ENCODE results near the gene MYO7A. TPM values are rescaled to one million over a fixed set of nuclear protein-coding genes. Genes with fewer than 3 reads are reported as not detected.

The MYO7A gene
- total RNA-seq, 4 donors from 2014 or later: 3.8 to 8.7 (median 5.7) TPM

GRCh38 chr11:77111946-77112345, 16.1 kb upstream of the MYO7A start:
- WGBS, 2 donors: 94% methylated on average over 6 of the region's 6 CpGs
- Histone ChIP-seq H3K4me1 (peaks cover 0 to 7% of the 10 kb centered on the region in 2 donors), H3K27ac (no peak overlapping the region), H3K27me3 (no peaks in the 10 kb centered on the region), H3K4me3 (replicated peaks in 1 of 3) (no peak overlapping the region), H3K36me3 (no peaks in the 10 kb centered on the region), H3K9me3 (no peaks in the 10 kb centered on the region)
- TF ChIP-seq POLR2A (IDR thresholded peaks at IDR 0.05): no peak
- no peak for TF ChIP-seq CTCF (IDR thresholded peaks at IDR 0.05)
- intact Hi-C loops (cut with DNase I): no loop called here
- no peak for DNase-seq

GRCh38 chr11:77112641-77113381, 15.2 kb upstream of the MYO7A start:
- intact Hi-C loops (cut with DNase I): no loop called here
- Histone ChIP-seq H3K36me3 (no peaks in the 10 kb centered on the region), H3K4me1 (peaks cover 0 to 5% of the 10 kb centered on the region in 2 donors), H3K27me3 (no peaks in the 10 kb centered on the region), H3K9me3 (no peaks in the 10 kb centered on the region), H3K27ac (no peak overlapping the region), H3K4me3 (replicated peaks in 1 of 3) (no peak overlapping the region)
- TF ChIP-seq CTCF (IDR thresholded peaks at IDR 0.05): no peak
- TF ChIP-seq POLR2A (IDR thresholded peaks at IDR 0.05): no peak
- WGBS, 2 donors: 87 to 95% methylated on average over 15 to 19 of the region's 20 CpGs
- no peak for DNase-seq

GRCh38 chr11:77113382-77114088, 14.5 kb upstream of the MYO7A start:
- Histone ChIP-seq H3K36me3 (no peaks in the 10 kb centered on the region), H3K4me1 (no peaks in the 10 kb centered on the region), H3K4me3 (replicated peaks in 1 of 3) (no peak overlapping the region), H3K9me3 (no peaks in the 10 kb centered on the region), H3K27me3 (no peaks in the 10 kb centered on the region), H3K27ac (no peak overlapping the region)
- TF ChIP-seq CTCF (IDR thresholded peaks at IDR 0.05): peak in 3 of 6 experiments; percentile 17 to 43 (median 25)
- TF ChIP-seq POLR2A (IDR thresholded peaks at IDR 0.05): no peak
- WGBS, 2 donors: 73 to 77% methylated on average over 8 of the region's 8 CpGs
- intact Hi-C loops (cut with DNase I): no loop called here
- DNase-seq: peak; percentile 18 to 19

GRCh38 chr11:77114089-77114463, 14.0 kb upstream of the MYO7A start:
- Histone ChIP-seq H3K36me3 (no peaks in the 10 kb centered on the region), H3K27me3 (no peaks in the 10 kb centered on the region), H3K9me3 (no peaks in the 10 kb centered on the region), H3K4me1 (no peaks in the 10 kb centered on the region), H3K27ac (no peak overlapping the region), H3K4me3 (replicated peaks in 1 of 3) (no peak overlapping the region)
- WGBS, 2 donors: 91 to 92% methylated on average over 6 to 13 of the region's 13 CpGs
- no peak for TF ChIP-seq CTCF (IDR thresholded peaks at IDR 0.05)
- TF ChIP-seq POLR2A (IDR thresholded peaks at IDR 0.05): no peak
- DNase-seq: no peak
- intact Hi-C loops (cut with DNase I): no loop called here

- no peak overlapping the region for H3K27ac ChIP-seq
- no peaks in the 10 kb centered on the region for H3K36me3 ChIP-seq
- intact Hi-C loops (cut with DNase I): no loop called here
- no peaks in the 10 kb centered on the region for H3K4me1 ChIP-seq
- H3K4me3 ChIP-seq (replicated peaks in 1 of 3): no peak overlapping the region
- no peaks in the 10 kb centered on the region for H3K27me3 ChIP-seq
- H3K9me3 ChIP-seq: no peaks in the 10 kb centered on the region
- TF ChIP-seq POLR2A (IDR thresholded peaks at IDR 0.05): no peak
- TF ChIP-seq CTCF (IDR thresholded peaks at IDR 0.05): no peak
- WGBS, 2 donors: 95 to 99% methylated on average over 16 of the region's 16 CpGs
- no peak for DNase-seq
Observed at GRCh38 chr11:77115181-77115611, 12.8 kb upstream of the MYO7A start.

All from thyroid gland (tissue), 4 donors.